GM12874 (cell line): Measurements from ENCODE around the gene USP28.

Experiments
- TF ChIP-seq, protein P1 (sequence below): IDR thresholded peaks from 2 replicates; pipeline ENCODE4 v1.5.1; 2011; ENCODE audit warnings: low read depth, mild to moderate bottlenecking, control low read depth, low read length, moderate library complexity; ENCODE audit not compliant: insufficient read depth

USP28 gene

DNA sequence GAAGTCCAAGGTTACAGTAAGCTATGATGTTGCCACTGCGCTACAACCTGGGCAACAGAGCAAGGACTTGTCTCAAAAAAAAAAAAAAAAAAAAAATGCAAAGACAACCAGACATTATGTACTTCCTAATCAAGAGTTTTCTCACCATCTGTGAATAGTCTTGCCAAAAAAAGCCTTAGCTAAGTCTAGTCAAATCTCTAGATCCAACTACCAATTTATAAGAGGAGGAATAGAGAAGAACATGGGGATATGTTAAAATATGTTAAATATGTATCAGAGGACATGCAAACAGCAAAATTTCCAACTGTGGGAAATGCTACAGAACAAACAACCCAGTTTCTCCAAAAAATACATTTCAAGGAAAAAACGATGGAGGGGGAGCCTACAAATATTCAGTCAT, 45.6 kb downstream of the USP28 start:
- TF ChIP-seq, protein P1, sequence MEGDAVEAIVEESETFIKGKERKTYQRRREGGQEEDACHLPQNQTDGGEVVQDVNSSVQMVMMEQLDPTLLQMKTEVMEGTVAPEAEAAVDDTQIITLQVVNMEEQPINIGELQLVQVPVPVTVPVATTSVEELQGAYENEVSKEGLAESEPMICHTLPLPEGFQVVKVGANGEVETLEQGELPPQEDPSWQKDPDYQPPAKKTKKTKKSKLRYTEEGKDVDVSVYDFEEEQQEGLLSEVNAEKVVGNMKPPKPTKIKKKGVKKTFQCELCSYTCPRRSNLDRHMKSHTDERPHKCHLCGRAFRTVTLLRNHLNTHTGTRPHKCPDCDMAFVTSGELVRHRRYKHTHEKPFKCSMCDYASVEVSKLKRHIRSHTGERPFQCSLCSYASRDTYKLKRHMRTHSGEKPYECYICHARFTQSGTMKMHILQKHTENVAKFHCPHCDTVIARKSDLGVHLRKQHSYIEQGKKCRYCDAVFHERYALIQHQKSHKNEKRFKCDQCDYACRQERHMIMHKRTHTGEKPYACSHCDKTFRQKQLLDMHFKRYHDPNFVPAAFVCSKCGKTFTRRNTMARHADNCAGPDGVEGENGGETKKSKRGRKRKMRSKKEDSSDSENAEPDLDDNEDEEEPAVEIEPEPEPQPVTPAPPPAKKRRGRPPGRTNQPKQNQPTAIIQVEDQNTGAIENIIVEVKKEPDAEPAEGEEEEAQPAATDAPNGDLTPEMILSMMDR: no peak

DNA sequence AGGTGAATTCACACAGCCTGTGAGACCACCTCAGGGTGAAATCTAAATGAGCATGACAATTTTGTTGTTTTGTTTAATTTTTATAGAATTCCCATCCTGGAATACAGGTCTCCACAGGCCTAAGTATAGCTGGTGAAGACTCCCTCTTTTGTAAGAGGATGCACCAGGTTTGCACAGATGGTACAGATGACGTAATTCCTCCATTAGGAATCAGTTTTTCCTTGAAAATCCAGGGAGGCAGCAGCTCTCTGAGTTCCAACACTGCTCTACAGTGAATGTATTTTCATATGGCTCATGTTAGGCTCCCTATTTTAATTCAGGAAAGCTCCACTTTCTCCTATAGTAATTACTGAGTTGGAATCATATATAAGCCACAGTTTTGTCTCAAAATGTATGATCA, 47.2 kb downstream of the USP28 start:
- TF ChIP-seq, protein P1: no peak

DNA sequence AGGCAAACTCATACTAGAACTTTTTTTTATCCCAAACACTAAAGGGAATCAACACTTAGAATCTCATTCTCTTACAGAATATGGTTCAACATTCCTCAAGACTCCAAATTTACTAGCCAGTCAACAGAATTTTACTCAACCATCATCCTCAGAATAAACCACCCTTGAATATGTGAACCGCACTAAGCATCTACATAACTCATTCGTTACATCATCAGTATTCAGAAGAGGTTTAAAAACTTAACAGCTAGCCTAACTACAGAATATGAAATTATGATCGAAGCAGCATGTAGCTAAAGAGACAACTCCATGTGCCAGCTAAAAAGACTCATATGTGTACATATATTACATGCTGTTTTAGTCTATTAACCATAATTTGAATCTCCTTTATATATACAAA, 47.9 kb downstream of the USP28 start:
- TF ChIP-seq, protein P1: no peak

DNA sequence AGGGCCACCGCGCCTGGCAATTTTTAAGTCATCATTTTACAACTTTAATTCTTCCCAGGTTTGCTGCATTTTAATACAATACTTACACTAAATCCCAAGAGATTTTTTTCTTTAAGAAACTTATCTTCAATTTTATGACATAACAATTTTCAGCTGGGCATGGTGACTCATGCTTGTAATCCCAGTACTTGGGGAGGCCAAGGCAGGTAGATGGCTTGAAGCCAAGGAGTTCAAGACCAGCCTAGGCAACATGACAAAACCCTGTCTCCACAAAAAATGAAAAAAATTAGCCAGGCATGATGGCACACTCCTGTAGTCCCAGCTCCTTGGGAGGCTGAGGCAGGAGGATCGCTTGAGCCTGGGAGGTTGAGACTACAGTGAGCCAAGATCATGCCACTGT, 56.9 kb downstream of the USP28 start:
- TF ChIP-seq, protein P1: no peak

DNA sequence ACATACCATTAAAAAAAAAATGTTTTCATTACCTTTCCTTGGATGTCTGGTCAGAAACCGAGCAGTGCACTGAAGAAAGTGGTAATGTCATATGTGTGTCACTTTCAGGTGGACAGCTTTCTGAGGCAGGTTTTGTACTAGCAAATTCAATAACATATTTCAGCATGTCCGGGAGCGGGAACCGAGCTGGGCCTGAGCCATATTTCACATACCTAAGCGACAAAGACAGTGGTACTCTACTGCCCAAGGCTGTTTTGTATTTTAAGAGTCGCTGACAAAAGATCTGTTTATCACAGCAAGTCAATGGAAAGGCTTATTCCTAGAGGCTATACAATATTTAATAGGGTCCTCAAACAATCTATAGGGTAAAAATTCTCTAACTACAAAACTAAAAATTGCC, 57.7 kb downstream of the USP28 start:
- TF ChIP-seq, protein P1: no peak

DNA sequence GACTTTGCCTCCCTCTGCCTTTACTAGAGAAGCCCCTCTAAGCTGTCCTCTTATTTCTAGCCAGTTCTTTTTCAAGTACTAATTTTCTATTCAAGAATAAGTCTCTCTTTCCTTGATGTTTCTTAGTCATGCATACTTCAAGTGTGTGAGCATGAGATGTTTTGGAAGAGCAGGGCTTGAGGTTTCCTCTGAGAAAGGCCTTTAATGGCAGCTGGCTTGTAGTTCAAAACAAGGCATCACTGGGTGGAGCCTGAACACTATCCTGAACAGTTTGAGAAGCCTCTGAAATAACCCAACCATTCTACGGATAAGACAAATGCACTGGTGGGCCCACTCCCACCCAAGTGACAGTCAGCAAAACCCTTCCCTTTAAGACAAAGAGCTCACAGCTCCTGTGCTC, 58.2 kb downstream of the USP28 start:
- TF ChIP-seq, protein P1: no peak

DNA sequence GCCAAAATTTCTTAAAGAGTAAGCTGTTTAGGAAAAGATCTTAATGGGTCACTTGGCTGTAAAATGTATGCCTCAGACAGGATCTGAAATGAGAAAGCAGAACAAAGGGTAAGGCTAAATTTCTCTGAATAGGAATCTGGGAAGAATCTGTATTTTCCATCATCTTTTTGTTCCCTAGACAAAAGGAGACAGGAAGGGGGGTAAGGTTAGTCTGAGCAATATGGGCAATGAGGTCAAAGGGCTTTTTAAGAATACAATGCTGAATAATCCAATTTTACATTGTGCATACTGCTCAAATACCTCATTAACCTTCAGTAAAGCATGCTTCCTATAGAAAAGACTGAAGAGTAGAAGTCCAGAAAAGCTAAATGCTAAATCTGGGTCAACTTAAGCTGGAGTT, 61.2 kb downstream of the USP28 start:
- TF ChIP-seq, protein P1: no peak

DNA sequence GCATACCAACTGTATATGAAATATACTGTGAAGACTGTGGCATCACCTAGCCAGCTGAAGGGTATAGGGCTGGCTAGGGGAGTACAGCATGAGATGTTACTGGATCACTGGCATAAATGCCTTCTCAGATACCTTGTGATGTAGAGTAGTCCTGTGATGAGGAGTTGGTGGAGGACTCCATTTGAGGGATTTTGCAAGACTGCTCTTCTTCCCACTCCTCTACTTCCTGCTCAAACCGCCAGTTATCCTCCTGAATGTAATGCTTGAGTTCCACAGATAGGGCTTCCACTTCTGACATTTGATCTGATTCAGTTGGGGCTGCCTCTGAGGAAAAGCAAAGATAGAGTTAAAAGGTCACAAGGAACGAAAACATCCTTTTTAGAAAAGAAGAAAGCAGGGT, 66.4 kb downstream of the USP28 start:
- TF ChIP-seq, protein P1: no peak
